GM12878 (cell line): Measurements from ENCODE around the gene TAS2R10. TPM values are rescaled to one million over a fixed set of nuclear protein-coding genes. Genes with fewer than 3 reads are reported as not detected.

ENCODE experiments used
- ATAC-seq: fragments of 200-7000 bp; cut with Tn5 transposase; 3 replicates; pipeline ENCODE4 v1.9.1; 2020; ENCODE audit warnings: mild to moderate bottlenecking, moderate library complexity
- BruUV-seq: library from RNA; stranded (reverse); fragments of 400-500 nt; replicated peaks from 2 replicates; lab custom pipeline; 2021; lab: Mats Ljungman, UMichigan
- CTCF ChIA-PET: fragments of 300-600 bp; sonication (Branson Sonifier 250); formaldehyde crosslinking; extraction: SDS; loops from one replicate; lab custom pipeline; 2021; ENCODE audit warnings: inconsistent platforms; lab: Yijun Ruan, JAX
- POLR2A ChIA-PET: fragments of 350-600 bp; formaldehyde crosslinking; extraction: SDS; loops from one replicate; lab custom pipeline; 2021; ENCODE audit warnings: inconsistent platforms; lab: Charles Lee
- RAD21 ChIA-PET: fragments of 300-600 bp; sonication (Branson Sonifier 250); formaldehyde crosslinking; loops from one replicate; lab custom pipeline; 2023; ENCODE audit warnings: antibody characterized with exemption; ENCODE audit not compliant: unreplicated experiment; lab: Charles Lee
- SMC1A ChIA-PET: fragments of 300-600 bp; sonication (Branson Sonifier 250); formaldehyde crosslinking; loops from one replicate; lab custom pipeline; 2023; ENCODE audit not compliant: unreplicated experiment, uncharacterized antibody; lab: Charles Lee
- DNase-seq: peaks from one replicate; pipeline ENCODE4 v3.0.0-alpha.2; 2011; ENCODE audit warnings: low read depth, low spot score
- FAIRE-seq: peaks from 3 replicates; lab custom pipeline; 2011; peaks lifted over from hg19 to GRCh38; lab: Jason Lieb, UNC
- H2AFZ ChIP-seq: 2 replicates; pipeline ENCODE4 v1.6.0; 2011; ENCODE audit warnings: low read depth, low read length, control low read depth; ENCODE audit not compliant: control insufficient read depth
- H3K27ac ChIP-seq: 2 replicates; pipeline ENCODE4 v1.5.1; 2011; ENCODE audit warnings: control low read depth; ENCODE audit not compliant: control insufficient read depth, insufficient read depth
- H3K27me3 ChIP-seq, 2 experiments: replicated peaks in 1 of 2; 2 replicates each; pipeline versions ENCODE4 v1.6.0 to v1.6.1; 2011; ENCODE audit warnings: low read length in 1 of 2; ENCODE audit not compliant: control insufficient read depth in 2 of 2, insufficient read depth in 2 of 2
- H3K36me3 ChIP-seq, 2 experiments: 2 replicates each; pipeline ENCODE4 v1.5.1; 2011; ENCODE audit warnings: low read length in 1 of 2; ENCODE audit not compliant: control insufficient read depth in 2 of 2, insufficient read depth in 2 of 2
- H3K4me1 ChIP-seq: 2 replicates; pipeline ENCODE4 v1.6.1; 2011; ENCODE audit warnings: mild to moderate bottlenecking, low read length, moderate library complexity, mixed read lengths; ENCODE audit not compliant: control insufficient read depth, insufficient read depth
- H3K4me2 ChIP-seq: 2 replicates; pipeline ENCODE4 v1.6.0; 2011; ENCODE audit warnings: control low read depth; ENCODE audit not compliant: control insufficient read depth, insufficient read depth
- H3K4me3 ChIP-seq: fragments of 200-600 bp; sonication (generic); 2 replicates; pipeline ENCODE4 v1.5.1; 2016
- H3K79me2 ChIP-seq: 2 replicates; pipeline ENCODE4 v1.6.0; 2011; ENCODE audit warnings: low read length; ENCODE audit not compliant: control insufficient read depth, insufficient read depth
- H3K9ac ChIP-seq: 2 replicates; pipeline ENCODE4 v1.8.0; 2011; ENCODE audit warnings: low read length, control low read depth, mixed read lengths; ENCODE audit not compliant: control insufficient read depth, insufficient read depth
- H3K9me3 ChIP-seq: replicated peaks from 3 replicates; pipeline ENCODE4 v1.5.1; 2011; ENCODE audit warnings: mild to moderate bottlenecking, low read length; ENCODE audit not compliant: control insufficient read depth, insufficient read depth
- H4K20me1 ChIP-seq: 2 replicates; pipeline ENCODE4 v1.6.0; 2011; ENCODE audit not compliant: control insufficient read depth, insufficient read depth
- BCL11A ChIP-seq: IDR thresholded peaks from 2 replicates; pipeline ENCODE4 v1.6.1; 2011; ENCODE audit warnings: low read depth, low read length
- HCFC1 ChIP-seq: fragments of 150-350 bp; IDR thresholded peaks from 2 replicates; pipeline ENCODE4 v1.6.1; 2014; ENCODE audit warnings: low read length
- NFYB ChIP-seq: IDR thresholded peaks from 2 replicates; pipeline ENCODE4 v1.6.1; 2011; ENCODE audit warnings: low read depth, mild to moderate bottlenecking, low read length, improper control_type of control experiment, moderate library complexity; ENCODE audit not compliant: insufficient read depth
- PBX3 ChIP-seq: IDR thresholded peaks from 2 replicates; pipeline ENCODE4 v1.6.1; 2011; ENCODE audit warnings: mild to moderate bottlenecking, low read depth, low read length, moderate library complexity; ENCODE audit not compliant: insufficient replicate concordance
- POLR2A ChIP-seq: IDR thresholded peaks from 2 replicates; pipeline ENCODE4 v1.6.1; 2011; ENCODE audit warnings: low read depth, mild to moderate bottlenecking, low read length
- POLR2AphosphoS2 ChIP-seq: IDR thresholded peaks from 2 replicates; pipeline ENCODE4 v1.6.1; 2011; ENCODE audit warnings: low read depth, mild to moderate bottlenecking, low read length, improper control_type of control experiment, moderate library complexity
- RAD51 ChIP-seq: fragments of 450-650 bp; IDR thresholded peaks from 2 replicates; pipeline ENCODE4 v1.6.1; 2016; ENCODE audit warnings: moderate library complexity, mild to moderate bottlenecking, inconsistent platforms
- RUNX3 ChIP-seq: IDR thresholded peaks from 2 replicates; pipeline ENCODE4 v1.6.1; 2012; ENCODE audit warnings: low read length, inconsistent platforms
- TCF12 ChIP-seq: IDR thresholded peaks from 2 replicates; pipeline ENCODE4 v1.6.1; 2011; ENCODE audit warnings: low read depth, mild to moderate bottlenecking, low read length
- USF2 ChIP-seq: IDR thresholded peaks from 2 replicates; pipeline ENCODE4 v1.6.1; 2011; ENCODE audit warnings: low read depth, low read length, improper control_type of control experiment, borderline replicate concordance
- YY1 ChIP-seq: IDR thresholded peaks from 2 replicates; pipeline ENCODE4 v1.6.1; 2011; ENCODE audit warnings: low read depth, mild to moderate bottlenecking, low read length
- WGBS: methylation state at CpG from one replicate; pipeline ENCODE4 v1.1.6; 2016; ENCODE audit warnings: low lambda C conversion rate; ENCODE audit not compliant: insufficient replicate concordance, insufficient coverage; ENCODE audit errors: missing lambda C conversion rate; 5-methylcytosine and 5-hydroxymethylcytosine counted together
- in situ Hi-C: fragments of 300-500 bp; cut with MboI; formaldehyde crosslinking; loops from 9 replicates; pipeline ENCODE4 v1.14.3; 2018; ENCODE audit warnings: mixed read lengths
- intact Hi-C: fragments of 100-400 bp; cut with micrococcal nuclease; formaldehyde crosslinking; loops from one replicate; pipeline ENCODE4 v1.14.2; 2022; ENCODE audit not compliant: unreplicated experiment
- polyA plus RNA-seq, 11 experiments: library from polyadenylated mRNA; depleted of rRNA in 4 of 11; unstranded in 6 of 11; stranded (reverse) in 5 of 11; fragments of >200 nt; fragmentation: Nextera tagmentation in 4 of 11; fragmentation: Illumina TruSeq in 1 of 11; extraction: Ambion mirVana in 4 of 11; extraction: Trizol in 1 of 11; gene quantifications; 1 replicate in 1 of 11; 2 replicates in 10 of 11; pipeline versions ENCODE4 v1.2.1 to v1.2.3, GENCODE V29; 2011 to 2016; ENCODE audit warnings: inconsistent platforms in 2 of 11, missing spikeins in 2 of 11, low read depth in 1 of 11
- total RNA-seq, 4 experiments: library from RNA; depleted of rRNA in 3 of 4; stranded (reverse); fragments of >200 nt in 3 of 4; fragmentation: Illumina TruSeq in 1 of 4; extraction: Trizol in 1 of 4; gene quantifications; 2 replicates each; pipeline versions ENCODE4 v1.2.1 to v1.2.3, GENCODE V29; 2013 to 2021
- TF ChIP-seq, protein P1 (sequence below): fragments of 450-650 bp; IDR thresholded peaks from 2 replicates; pipeline ENCODE4 v1.6.1; 2017; ENCODE audit warnings: low read depth, mild to moderate bottlenecking, moderate library complexity

The TAS2R10 gene
- total and polyA plus RNA-seq, 10 of the 15 experiments (the other 5 are each of a cell fraction or from before 2014, with no cell fraction given) = 0.11 to 1.4 (median 0.54) TPM; not detected in 1

GRCh38 chr12:10853776-10854175 is 27.6 kb upstream of the TAS2R10 start:
- Histone ChIP-seq H3K27me3 (no peaks in the 10 kb centered on the region), H3K79me2 (no peaks in the 10 kb centered on the region), H3K9ac (no peak overlapping the region), H2AFZ (no peak overlapping the region), H3K4me3 (no peak overlapping the region), H3K27ac (no peak overlapping the region), H4K20me1 (no peaks in the 10 kb centered on the region), H3K4me2 (no peak overlapping the region), H3K4me1 (no peaks in the 10 kb centered on the region), H3K36me3 (peaks cover 0 to 5% of the 10 kb centered on the region in 2 experiments; a peak in 2 of 4 replicates), H3K9me3 (peaks cover 8% of the 10 kb centered on the region)
- no peak for FAIRE-seq
- in situ Hi-C loops = no loop called here
- ChIA-PET CTCF (no interaction called here), POLR2A (no interaction called here), SMC1A (no interaction called here), RAD21 (no interaction called here)
- intact Hi-C loops = no loop called here
- DNase-seq = no peak
- 54% methylated on average over 2 of the region's 2 CpGs for WGBS
- no TSS peak for BruUV-seq
- no peak for TF ChIP-seq TCF12
- ATAC-seq = no peak

DNA sequence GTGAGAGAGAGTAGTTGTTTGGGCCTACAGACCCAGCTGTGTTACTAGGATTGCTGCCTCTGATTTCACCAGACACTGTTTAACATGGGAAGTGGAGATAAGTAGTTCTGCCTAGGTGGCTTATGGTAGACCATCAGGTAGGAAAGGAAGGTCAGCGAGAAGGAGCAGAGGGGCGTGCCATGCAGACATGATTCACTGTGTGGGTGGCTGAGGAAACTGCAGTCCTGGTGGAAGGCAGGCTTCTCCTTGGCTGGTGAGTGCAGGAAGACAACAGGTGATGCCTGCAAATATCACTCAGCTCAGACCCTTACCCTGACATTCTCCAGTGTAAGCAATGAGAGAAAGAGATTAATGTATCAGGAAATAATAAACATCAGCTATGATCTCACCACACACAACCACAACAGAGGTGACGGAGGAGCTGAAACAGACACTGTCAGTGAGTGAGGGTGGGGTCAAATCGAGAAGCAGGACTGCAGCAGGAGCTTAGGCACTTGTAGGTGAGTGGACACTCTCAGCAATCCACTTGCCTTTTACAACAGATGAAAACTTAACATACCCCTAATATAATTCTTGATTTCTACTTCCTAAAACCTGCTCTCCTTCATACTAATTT is 25.2 kb upstream of the TAS2R10 start:
- intact Hi-C loops = no loop called here
- Histone ChIP-seq H3K9me3 (peaks cover 5% of the 10 kb centered on the region), H3K27me3 (no peaks in the 10 kb centered on the region), H2AFZ (no peak overlapping the region), H3K4me2 (no peak overlapping the region), H4K20me1 (no peaks in the 10 kb centered on the region), H3K4me3 (no peak overlapping the region), H3K36me3 (peaks cover 0 to 2% of the 10 kb centered on the region in 2 experiments; a peak in 2 of 4 replicates), H3K4me1 (no peaks in the 10 kb centered on the region), H3K27ac (no peak overlapping the region), H3K9ac (no peak overlapping the region), H3K79me2 (no peaks in the 10 kb centered on the region)
- ChIA-PET RAD21 (no interaction called here), SMC1A (no interaction called here), CTCF (no interaction called here), POLR2A (no interaction called here)
- in situ Hi-C loops = no loop called here
- no peak for FAIRE-seq
- 97% methylated on average over 4 of the region's 4 CpGs for WGBS
- TF ChIP-seq POLR2A (no peak), PBX3 (no peak), USF2 (no peak), BCL11A (no peak), NFYB (no peak), POLR2AphosphoS2 (no peak), HCFC1 (no peak), RUNX3 (no peak), RAD51 (no peak), YY1 (no peak)
- TF ChIP-seq, protein P1, sequence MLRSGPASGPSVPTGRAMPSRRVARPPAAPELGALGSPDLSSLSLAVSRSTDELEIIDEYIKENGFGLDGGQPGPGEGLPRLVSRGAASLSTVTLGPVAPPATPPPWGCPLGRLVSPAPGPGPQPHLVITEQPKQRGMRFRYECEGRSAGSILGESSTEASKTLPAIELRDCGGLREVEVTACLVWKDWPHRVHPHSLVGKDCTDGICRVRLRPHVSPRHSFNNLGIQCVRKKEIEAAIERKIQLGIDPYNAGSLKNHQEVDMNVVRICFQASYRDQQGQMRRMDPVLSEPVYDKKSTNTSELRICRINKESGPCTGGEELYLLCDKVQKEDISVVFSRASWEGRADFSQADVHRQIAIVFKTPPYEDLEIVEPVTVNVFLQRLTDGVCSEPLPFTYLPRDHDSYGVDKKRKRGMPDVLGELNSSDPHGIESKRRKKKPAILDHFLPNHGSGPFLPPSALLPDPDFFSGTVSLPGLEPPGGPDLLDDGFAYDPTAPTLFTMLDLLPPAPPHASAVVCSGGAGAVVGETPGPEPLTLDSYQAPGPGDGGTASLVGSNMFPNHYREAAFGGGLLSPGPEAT = no peak
- no TSS peak for BruUV-seq
- DNase-seq = no peak
- no peak for ATAC-seq
